ENCODE measurements around the gene KCNJ2. TPM values are rescaled to one million over a fixed set of nuclear protein-coding genes. Genes with fewer than 3 reads are reported as not detected.

Gene KCNJ2
- total and polyA plus RNA-seq, 8 donors, result 0.31 to 6.4 (median 2.9) TPM; not detected in 1

DNA sequence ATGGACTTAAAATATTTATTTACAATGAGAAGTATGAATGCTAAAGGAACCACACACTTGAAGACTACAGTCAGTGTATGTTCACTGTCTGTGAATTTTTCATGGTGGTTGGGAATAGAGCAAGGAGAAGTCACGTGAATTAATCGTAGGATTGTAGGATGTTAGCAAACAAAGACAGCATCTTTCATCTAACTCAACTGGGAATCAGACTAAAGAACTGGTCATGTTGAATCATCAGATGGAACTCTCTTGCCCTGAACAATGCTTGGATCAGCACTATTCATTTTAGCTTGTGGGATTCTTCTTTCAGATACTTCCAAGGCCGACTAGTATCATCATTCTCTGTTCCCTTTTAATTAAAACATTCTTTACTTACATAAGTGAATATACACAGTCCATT lies 18.1 kb downstream of the KCNJ2 start:
- Histone ChIP-seq H3K27me3 (no peaks in the 10 kb centered on the region), H3K36me3 (no peaks in the 10 kb centered on the region), H3K4me3 (no peak overlapping the region), H3K9me3 (no peaks in the 10 kb centered on the region), H3K27ac (no peak overlapping the region), H3K4me1 (no peaks in the 10 kb centered on the region)
- WGBS, 5 donors, result 76 to 87% (median 81%) methylated on average over 3 of the region's 3 CpGs
- intact Hi-C loops (cut with DNase I; ENCODE audit: low total_unique reads), result no loop called here
- TF ChIP-seq, protein P1, sequence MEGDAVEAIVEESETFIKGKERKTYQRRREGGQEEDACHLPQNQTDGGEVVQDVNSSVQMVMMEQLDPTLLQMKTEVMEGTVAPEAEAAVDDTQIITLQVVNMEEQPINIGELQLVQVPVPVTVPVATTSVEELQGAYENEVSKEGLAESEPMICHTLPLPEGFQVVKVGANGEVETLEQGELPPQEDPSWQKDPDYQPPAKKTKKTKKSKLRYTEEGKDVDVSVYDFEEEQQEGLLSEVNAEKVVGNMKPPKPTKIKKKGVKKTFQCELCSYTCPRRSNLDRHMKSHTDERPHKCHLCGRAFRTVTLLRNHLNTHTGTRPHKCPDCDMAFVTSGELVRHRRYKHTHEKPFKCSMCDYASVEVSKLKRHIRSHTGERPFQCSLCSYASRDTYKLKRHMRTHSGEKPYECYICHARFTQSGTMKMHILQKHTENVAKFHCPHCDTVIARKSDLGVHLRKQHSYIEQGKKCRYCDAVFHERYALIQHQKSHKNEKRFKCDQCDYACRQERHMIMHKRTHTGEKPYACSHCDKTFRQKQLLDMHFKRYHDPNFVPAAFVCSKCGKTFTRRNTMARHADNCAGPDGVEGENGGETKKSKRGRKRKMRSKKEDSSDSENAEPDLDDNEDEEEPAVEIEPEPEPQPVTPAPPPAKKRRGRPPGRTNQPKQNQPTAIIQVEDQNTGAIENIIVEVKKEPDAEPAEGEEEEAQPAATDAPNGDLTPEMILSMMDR (IDR thresholded peaks at IDR 0.05), result no peak
- TF ChIP-seq POLR2AphosphoS5 (IDR thresholded peaks at IDR 0.05), result no peak
- no peak for TF ChIP-seq EP300 (IDR thresholded peaks at IDR 0.05)
- TF ChIP-seq POLR2A (IDR thresholded peaks at IDR 0.05), result no peak
- DNase-seq, result no peak

DNA sequence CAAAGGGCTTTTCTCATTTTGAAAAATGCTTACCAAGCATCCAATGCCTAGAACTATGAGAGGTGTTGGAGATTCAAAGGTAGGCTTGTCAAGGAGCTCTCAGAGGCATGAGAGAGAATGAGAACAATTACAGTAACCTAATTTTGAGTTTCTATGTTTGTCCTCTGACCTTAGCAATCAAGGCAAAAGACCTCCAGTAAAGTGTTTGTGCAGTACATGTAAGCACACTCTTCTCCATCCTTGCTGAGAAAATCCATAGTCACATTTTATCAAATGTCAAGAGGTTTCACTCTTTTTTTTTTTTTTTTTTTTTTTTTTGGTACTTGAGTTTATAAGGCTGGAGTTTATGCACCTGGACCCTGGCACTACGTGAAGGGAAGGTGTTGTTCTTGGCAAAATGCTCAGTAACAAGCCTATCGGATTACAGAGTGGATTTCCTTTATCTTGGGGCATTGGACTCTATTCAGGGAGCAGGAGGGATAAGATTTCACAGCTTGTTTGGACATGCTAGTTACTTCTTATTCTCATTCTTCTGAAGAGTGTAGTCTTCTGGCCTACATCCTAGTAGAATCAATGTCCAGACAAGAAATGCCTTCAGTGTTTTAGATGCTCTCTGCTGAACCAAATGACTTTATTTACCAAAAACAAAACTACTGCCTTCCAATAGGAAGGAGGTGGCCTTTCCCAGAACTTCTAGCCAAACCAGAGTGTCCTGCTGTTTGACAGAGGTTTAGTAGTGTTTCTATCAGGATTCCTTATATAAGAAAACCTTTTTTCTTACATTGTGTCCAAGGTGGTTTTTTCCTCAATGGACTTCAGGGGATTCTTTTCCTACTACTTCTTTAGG lies 21.9 kb downstream of the KCNJ2 start:
- Histone ChIP-seq H3K27ac (no peak overlapping the region), H3K4me3 (no peak overlapping the region), H3K9me3 (no peaks in the 10 kb centered on the region), H3K36me3 (no peaks in the 10 kb centered on the region), H3K27me3 (no peaks in the 10 kb centered on the region), H3K4me1 (no peaks in the 10 kb centered on the region)
- peak in 1 of 2 donors; percentile 36 for DNase-seq
- 17 to 34% (median 26%) methylated on average over 2 of the region's 2 CpGs for WGBS, 5 donors
- intact Hi-C loops (cut with DNase I; ENCODE audit: low total_unique reads), result no loop called here
- TF ChIP-seq POLR2AphosphoS5 (IDR thresholded peaks at IDR 0.05) (no peak), POLR2A (IDR thresholded peaks at IDR 0.05) (no peak), EP300 (IDR thresholded peaks at IDR 0.05) (no peak)
- TF ChIP-seq, protein P1 (IDR thresholded peaks at IDR 0.05), result no peak

DNA sequence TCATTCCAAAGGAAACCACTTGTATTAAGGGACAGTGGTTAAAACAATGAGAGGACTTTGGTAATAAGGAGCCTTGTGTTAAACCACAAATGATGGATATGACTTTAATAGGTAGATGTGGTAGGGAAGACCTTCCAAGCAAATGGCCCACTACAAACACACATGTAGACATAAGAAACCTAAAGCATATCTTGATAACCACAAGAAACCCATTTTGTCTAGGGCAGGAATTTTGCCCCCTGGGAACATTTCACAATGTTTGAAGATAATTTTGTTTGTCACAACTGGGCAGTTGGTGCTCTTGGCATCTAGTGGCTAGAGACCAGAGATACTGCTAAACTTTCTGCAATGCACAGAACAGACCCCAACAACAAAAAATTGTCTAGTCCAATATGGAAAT lies 25.8 kb downstream of the KCNJ2 start:
- Histone ChIP-seq H3K27ac (no peak overlapping the region), H3K9me3 (no peaks in the 10 kb centered on the region), H3K36me3 (no peaks in the 10 kb centered on the region), H3K4me3 (no peak overlapping the region), H3K4me1 (no peaks in the 10 kb centered on the region), H3K27me3 (no peaks in the 10 kb centered on the region)
- intact Hi-C loops (cut with DNase I; ENCODE audit: low total_unique reads), result no loop called here
- TF ChIP-seq POLR2AphosphoS5 (IDR thresholded peaks at IDR 0.05) (no peak), POLR2A (IDR thresholded peaks at IDR 0.05) (no peak), EP300 (IDR thresholded peaks at IDR 0.05) (no peak)
- TF ChIP-seq, protein P1 (IDR thresholded peaks at IDR 0.05), result no peak
- no peak for DNase-seq

DNA sequence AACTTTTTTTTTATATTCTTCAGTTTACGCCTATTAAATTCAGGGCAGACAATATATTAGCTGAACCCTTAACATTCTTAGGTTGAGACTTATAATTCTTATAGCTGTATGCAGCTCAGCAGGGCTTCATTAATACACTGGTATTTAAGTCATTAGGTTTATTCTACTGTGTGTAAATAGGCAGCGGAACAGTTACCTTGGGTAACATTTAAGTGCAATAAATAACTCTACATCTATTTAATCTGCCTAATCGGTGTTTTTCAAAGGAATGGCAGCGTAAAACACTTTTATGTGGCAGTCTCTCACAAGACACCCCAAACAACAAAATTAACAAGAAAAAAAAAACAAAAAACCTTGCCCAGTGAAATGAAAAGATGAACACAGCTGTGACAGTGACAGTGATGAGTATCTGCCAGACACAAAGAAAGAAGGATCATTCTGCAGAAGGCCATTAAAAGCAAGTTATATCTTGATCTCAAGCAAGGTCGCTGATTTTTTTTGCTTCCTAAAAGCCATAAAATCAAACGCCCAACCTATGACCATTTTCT lies 32.6 kb downstream of the KCNJ2 start:
- H3K27ac ChIP-seq, result no peak overlapping the region
- H3K4me3 ChIP-seq, result no peak overlapping the region
- intact Hi-C loops (cut with DNase I; ENCODE audit: low total_unique reads), result no loop called here
- TF ChIP-seq POLR2A (IDR thresholded peaks at IDR 0.05), result no peak
- no peak for TF ChIP-seq EP300 (IDR thresholded peaks at IDR 0.05)
- TF ChIP-seq POLR2AphosphoS5 (IDR thresholded peaks at IDR 0.05), result no peak
- TF ChIP-seq, protein P1 (IDR thresholded peaks at IDR 0.05), result no peak
- WGBS, 5 donors, result 83 to 91% (median 86%) methylated on average over 6 of the region's 6 CpGs
- H3K9me3 ChIP-seq, result no peaks in the 10 kb centered on the region
- H3K27me3 ChIP-seq, result no peaks in the 10 kb centered on the region
- no peaks in the 10 kb centered on the region for H3K36me3 ChIP-seq
- H3K4me1 ChIP-seq, result no peaks in the 10 kb centered on the region
- DNase-seq, result no peak

All from stomach (tissue), 9 donors.